DOHH2 (cell line): Measurements from ENCODE around the gene TNIP2.

ENCODE experiments used
- H3F3A ChIP-seq: fragments of 200-600 bp; sonication (generic), shearing (Covaris generic); 2 replicates; pipeline ENCODE4 v1.6.0; 2016; ENCODE audit warnings: antibody characterized with exemption, mild to moderate bottlenecking; ENCODE audit not compliant: control insufficient read depth, insufficient read depth
- H3K27ac ChIP-seq: fragments of 200-600 bp; sonication (generic); 2 replicates; pipeline ENCODE4 v1.5.1; 2014; ENCODE audit warnings: low read depth, mild to moderate bottlenecking, low read length, moderate library complexity
- H3K27me3 ChIP-seq: fragments of 200-600 bp; sonication (generic); 2 replicates; pipeline ENCODE4 v1.6.1; 2014; ENCODE audit warnings: mild to moderate bottlenecking, low read length, mixed read lengths; ENCODE audit not compliant: control insufficient read depth
- H3K36me3 ChIP-seq: fragments of 200-600 bp; sonication (generic); 2 replicates; pipeline ENCODE4 v1.6.1; 2014; ENCODE audit warnings: mild to moderate bottlenecking, low read length, moderate library complexity, mixed read lengths; ENCODE audit not compliant: control insufficient read depth
- H3K4me1 ChIP-seq: fragments of 200-600 bp; sonication (generic); 2 replicates; pipeline ENCODE4 v1.6.1; 2014; ENCODE audit warnings: mild to moderate bottlenecking, low read length, mixed read lengths; ENCODE audit not compliant: control insufficient read depth
- H3K4me2 ChIP-seq: fragments of 200-600 bp; sonication (generic); 2 replicates; pipeline ENCODE4 v1.6.0; 2014; ENCODE audit warnings: mild to moderate bottlenecking, low read length, moderate library complexity
- H3K4me3 ChIP-seq: fragments of 200-600 bp; sonication (generic); 2 replicates; pipeline ENCODE4 v1.5.1; 2014; ENCODE audit warnings: mild to moderate bottlenecking, low read length, mixed read lengths
- H3K79me2 ChIP-seq: fragments of 200-600 bp; sonication (generic); 2 replicates; pipeline ENCODE4 v1.6.1; 2014; ENCODE audit warnings: mild to moderate bottlenecking, low read length, mixed read lengths; ENCODE audit not compliant: control insufficient read depth
- H3K9me2 ChIP-seq: fragments of 200-600 bp; sonication (generic); replicated peaks from 2 replicates; pipeline ENCODE4 v1.6.1; 2014; ENCODE audit warnings: mild to moderate bottlenecking, low read length, mixed read lengths; ENCODE audit not compliant: control insufficient read depth
- H3K9me3 ChIP-seq: fragments of 200-600 bp; sonication (generic); 2 replicates; pipeline ENCODE4 v1.6.1; 2014; ENCODE audit warnings: antibody characterized with exemption, low read length, mixed read lengths; ENCODE audit not compliant: control insufficient read depth, insufficient read depth
- H4K20me1 ChIP-seq: fragments of 200-600 bp; sonication (generic); 2 replicates; pipeline ENCODE4 v1.6.0; 2014; ENCODE audit warnings: low read depth, mild to moderate bottlenecking, antibody characterized with exemption, low read length, moderate library complexity; ENCODE audit not compliant: control insufficient read depth, insufficient read depth
- CTCF ChIP-seq: fragments of 200-600 bp; sonication (generic); IDR thresholded peaks from one replicate; pipeline ENCODE4 v1.5.1; 2014; ENCODE audit warnings: antibody characterized with exemption, mild to moderate bottlenecking, low read depth, low read length; ENCODE audit not compliant: poor library complexity, severe bottlenecking
- EZH2phosphoT487 ChIP-seq: fragments of 200-600 bp; sonication (generic); IDR thresholded peaks from 2 replicates; pipeline ENCODE4 v1.6.1; 2017; ENCODE audit warnings: borderline replicate concordance, mild to moderate bottlenecking, antibody characterized with exemption, low read length, moderate library complexity, mixed read lengths

Gene TNIP2

GRCh38 chr4:2803624-2804448 lies 47.7 kb upstream of the TNIP2 start:
- no peak overlapping the region for H3K4me2 ChIP-seq
- no peaks in the 10 kb centered on the region; the same call in 1 of the 2 replicates for H4K20me1 ChIP-seq
- H3K9me2 ChIP-seq: no peaks in the 10 kb centered on the region
- H3F3A ChIP-seq: no peaks in the 10 kb centered on the region
- no peak overlapping the region for H3K4me3 ChIP-seq
- H3K27ac ChIP-seq: no peak overlapping the region
- no peaks in the 10 kb centered on the region for H3K9me3 ChIP-seq
- peaks cover 12% of the 10 kb centered on the region for H3K27me3 ChIP-seq
- no peaks in the 10 kb centered on the region for H3K79me2 ChIP-seq
- TF ChIP-seq EZH2phosphoT487 (no peak), CTCF (no peak)
- peaks cover 45% of the 10 kb centered on the region for H3K4me1 ChIP-seq
- no peaks in the 10 kb centered on the region for H3K36me3 ChIP-seq

DNA sequence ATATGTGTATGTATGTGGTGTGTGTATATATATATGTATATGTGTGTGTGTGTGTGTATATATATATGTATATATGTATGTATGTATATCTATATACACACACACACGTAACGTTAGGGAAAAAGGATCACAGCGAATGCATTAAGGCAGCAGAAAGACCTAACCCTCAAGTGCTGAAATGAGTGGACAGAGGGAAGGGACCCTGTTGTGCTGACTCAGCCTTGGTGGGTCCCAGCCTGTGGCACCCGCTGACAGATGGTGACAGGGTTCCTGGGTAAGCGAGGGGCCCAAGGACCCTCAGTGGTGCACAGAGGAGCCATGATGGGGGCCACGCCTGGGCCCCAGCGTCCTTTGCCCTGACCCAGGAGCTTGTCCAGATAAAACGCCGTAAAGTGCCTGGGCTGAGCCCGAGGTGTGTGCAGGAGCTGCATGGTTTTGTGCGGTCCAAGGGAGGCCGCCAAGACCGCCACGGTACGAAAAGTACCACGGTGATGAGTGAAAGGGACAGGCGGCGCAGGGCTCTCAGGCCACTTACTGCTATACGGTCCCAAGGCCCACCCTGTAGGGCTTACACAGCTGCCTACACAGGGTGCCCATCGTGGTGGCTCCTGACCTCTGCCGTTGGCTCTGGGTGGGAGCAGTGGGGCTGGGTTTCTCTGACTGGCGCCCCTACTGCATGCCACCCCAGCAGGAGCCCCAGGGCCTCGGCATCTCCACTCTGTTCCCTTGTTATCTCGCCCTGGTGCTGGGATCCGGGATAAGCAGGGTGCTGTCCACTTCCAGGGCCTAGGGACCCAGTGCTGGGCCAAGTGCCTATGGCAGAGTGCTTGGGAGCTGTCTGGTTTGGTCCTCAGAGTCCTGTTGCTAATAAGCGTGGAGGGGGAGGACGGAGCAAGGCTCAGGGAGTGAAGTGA lies 46.7 kb upstream of the TNIP2 start:
- Histone ChIP-seq H3K9me2 (no peaks in the 10 kb centered on the region), H4K20me1 (no peaks in the 10 kb centered on the region; the same call in 1 of the 2 replicates), H3K4me1 (peaks cover 54% of the 10 kb centered on the region), H3K27me3 (peaks cover 19% of the 10 kb centered on the region), H3K79me2 (no peaks in the 10 kb centered on the region), H3K4me3 (no peak overlapping the region), H3K27ac (no peak overlapping the region), H3K9me3 (no peaks in the 10 kb centered on the region), H3F3A (no peaks in the 10 kb centered on the region), H3K4me2 (no peak overlapping the region), H3K36me3 (no peaks in the 10 kb centered on the region)
- TF ChIP-seq EZH2phosphoT487 (no peak), CTCF (no peak)

GRCh38 chr4:2800691-2801596 lies 44.8 kb upstream of the TNIP2 start:
- no peaks in the 10 kb centered on the region for H3K36me3 ChIP-seq
- H3K27me3 ChIP-seq: peaks cover 34% of the 10 kb centered on the region
- H3K79me2 ChIP-seq: no peaks in the 10 kb centered on the region
- no peaks in the 10 kb centered on the region for H3K9me2 ChIP-seq
- TF ChIP-seq CTCF: no peak
- no peak for TF ChIP-seq EZH2phosphoT487
- H3K9me3 ChIP-seq: no peaks in the 10 kb centered on the region
- H3K4me1 ChIP-seq: peaks cover 42% of the 10 kb centered on the region
- H3K27ac ChIP-seq: no peak overlapping the region
- H4K20me1 ChIP-seq: no peaks in the 10 kb centered on the region; the same call in 1 of the 2 replicates
- no peaks in the 10 kb centered on the region for H3F3A ChIP-seq
- H3K4me2 ChIP-seq: no peak overlapping the region
- no peak overlapping the region for H3K4me3 ChIP-seq
